Keratinocyte (primary cell): ENCODE data around the gene TROAP. TPM values are rescaled to one million over a fixed set of nuclear protein-coding genes. Genes with fewer than 3 reads are reported as not detected.

Experiments
- DNase-seq: peaks from one replicate; pipeline ENCODE4 v3.0.0-alpha.2; 2011; ENCODE audit warnings: low read depth, missing footprints, low spot score
- FAIRE-seq: peaks from 2 replicates; lab custom pipeline; 2011; peaks lifted over from hg19 to GRCh38; lab: Jason Lieb, UNC
- H2AFZ ChIP-seq: 2 replicates; pipeline ENCODE4 v1.6.0; 2012; ENCODE audit warnings: low read length, control low read depth, inconsistent platforms; ENCODE audit not compliant: control insufficient read depth
- H3K27ac ChIP-seq: 2 replicates; pipeline ENCODE4 v1.5.1; 2011; ENCODE audit warnings: low read length; ENCODE audit not compliant: control insufficient read depth, insufficient read depth
- H3K27me3 ChIP-seq: 3 replicates; pipeline ENCODE4 v1.6.0; 2011; ENCODE audit warnings: low read length; ENCODE audit not compliant: control insufficient read depth, insufficient read depth; ENCODE audit errors: extremely low read depth
- H3K36me3 ChIP-seq, 2 experiments: 2 replicates in 1 of 2; 3 replicates in 1 of 2; pipeline ENCODE4 v1.5.1; 2011; ENCODE audit warnings: low read length in 2 of 2, mild to moderate bottlenecking in 1 of 2; ENCODE audit not compliant: control insufficient read depth in 2 of 2, insufficient read depth in 2 of 2; ENCODE audit errors: extremely low read depth in 1 of 2
- H3K4me1 ChIP-seq: 3 replicates; pipeline ENCODE4 v1.5.1; 2011; ENCODE audit warnings: low read length; ENCODE audit not compliant: control insufficient read depth, insufficient read depth; ENCODE audit errors: extremely low read depth
- H3K4me2 ChIP-seq: 3 replicates; pipeline ENCODE4 v1.6.0; 2011; ENCODE audit warnings: low read depth, low read length; ENCODE audit not compliant: control insufficient read depth, insufficient read depth; ENCODE audit errors: extremely low read depth
- H3K4me3 ChIP-seq, 3 experiments: fragments of 200-600 bp in 1 of 3; sonication (generic) in 1 of 3; 2 replicates in 2 of 3; 3 replicates in 1 of 3; pipeline ENCODE4 v1.5.1; 2011 to 2016; ENCODE audit warnings: low read length in 3 of 3, mild to moderate bottlenecking in 3 of 3, control low read depth in 2 of 3, inconsistent platforms in 1 of 3, low read depth in 1 of 3, mixed read lengths in 1 of 3, mixed run types in 1 of 3, moderate library complexity in 1 of 3; ENCODE audit not compliant: control insufficient read depth in 2 of 3, insufficient read depth in 2 of 3; ENCODE audit errors: extremely low read depth in 1 of 3
- H3K79me2 ChIP-seq: 2 replicates; pipeline ENCODE4 v1.6.0; 2012; ENCODE audit warnings: low read length; ENCODE audit not compliant: control insufficient read depth, insufficient read depth
- H3K9ac ChIP-seq: 3 replicates; pipeline ENCODE4 v1.6.0; 2011; ENCODE audit warnings: low read length; ENCODE audit not compliant: control insufficient read depth, insufficient read depth; ENCODE audit errors: extremely low read depth
- H3K9me1 ChIP-seq: 3 replicates; pipeline ENCODE4 v1.6.0; 2011; ENCODE audit warnings: low read length; ENCODE audit not compliant: control insufficient read depth, insufficient read depth; ENCODE audit errors: extremely low read depth
- H3K9me3 ChIP-seq: 2 replicates; pipeline ENCODE4 v1.5.1; 2012; ENCODE audit warnings: low read depth, low read length; ENCODE audit not compliant: control insufficient read depth
- H4K20me1 ChIP-seq: 3 replicates; pipeline ENCODE4 v1.6.0; 2011; ENCODE audit warnings: low read length; ENCODE audit not compliant: control insufficient read depth, insufficient read depth; ENCODE audit errors: extremely low read depth
- CTCF ChIP-seq, 3 experiments: IDR thresholded peaks in 1 of 3; conservative IDR thresholded peaks in 1 of 3; optimal IDR thresholded peaks in 1 of 3; 2 replicates in 2 of 3; 3 replicates in 1 of 3; pipeline versions ENCODE3 to v1.5.1; 2011; ENCODE audit warnings: low read length in 3 of 3, mild to moderate bottlenecking in 3 of 3, moderate library complexity in 2 of 3, control low read depth in 1 of 3, inconsistent platforms in 1 of 3; ENCODE audit not compliant: insufficient read depth in 2 of 3; ENCODE audit errors: extremely low read depth in 1 of 3
- EZH2 ChIP-seq: IDR thresholded peaks from one replicate; pipeline ENCODE4 v1.6.1; 2012; ENCODE audit warnings: inconsistent platforms, mild to moderate bottlenecking, low read length, moderate library complexity
- dilution Hi-C: fragments of 300-500 bp; cut with MboI; formaldehyde crosslinking; loops from one replicate; pipeline ENCODE4 v1.7.0; 2020; ENCODE audit warnings: low sequenced_read_pairs; ENCODE audit not compliant: extremely low pct_ligation_motif_present
- polyA plus RNA-seq, 5 experiments: library from polyadenylated mRNA; depleted of rRNA in 3 of 5; stranded (reverse) in 3 of 5; stranded (forward) in 1 of 5; unstranded in 1 of 5; fragments of >200 nt; gene quantifications; 1 replicate in 1 of 5; 2 replicates in 3 of 5; 3 replicates in 1 of 5; pipeline versions ENCODE4 v1.2.1 to v1.2.3, GENCODE V29; 2011 to 2012; ENCODE audit warnings: missing spikeins in 2 of 5, low read depth in 1 of 5, low replicate concordance in 1 of 5

TROAP gene
- polyA plus RNA-seq, 1 donor (not counting 4 experiments of a cell fraction or from before 2014, with no cell fraction given): 14.1 TPM

DNA sequence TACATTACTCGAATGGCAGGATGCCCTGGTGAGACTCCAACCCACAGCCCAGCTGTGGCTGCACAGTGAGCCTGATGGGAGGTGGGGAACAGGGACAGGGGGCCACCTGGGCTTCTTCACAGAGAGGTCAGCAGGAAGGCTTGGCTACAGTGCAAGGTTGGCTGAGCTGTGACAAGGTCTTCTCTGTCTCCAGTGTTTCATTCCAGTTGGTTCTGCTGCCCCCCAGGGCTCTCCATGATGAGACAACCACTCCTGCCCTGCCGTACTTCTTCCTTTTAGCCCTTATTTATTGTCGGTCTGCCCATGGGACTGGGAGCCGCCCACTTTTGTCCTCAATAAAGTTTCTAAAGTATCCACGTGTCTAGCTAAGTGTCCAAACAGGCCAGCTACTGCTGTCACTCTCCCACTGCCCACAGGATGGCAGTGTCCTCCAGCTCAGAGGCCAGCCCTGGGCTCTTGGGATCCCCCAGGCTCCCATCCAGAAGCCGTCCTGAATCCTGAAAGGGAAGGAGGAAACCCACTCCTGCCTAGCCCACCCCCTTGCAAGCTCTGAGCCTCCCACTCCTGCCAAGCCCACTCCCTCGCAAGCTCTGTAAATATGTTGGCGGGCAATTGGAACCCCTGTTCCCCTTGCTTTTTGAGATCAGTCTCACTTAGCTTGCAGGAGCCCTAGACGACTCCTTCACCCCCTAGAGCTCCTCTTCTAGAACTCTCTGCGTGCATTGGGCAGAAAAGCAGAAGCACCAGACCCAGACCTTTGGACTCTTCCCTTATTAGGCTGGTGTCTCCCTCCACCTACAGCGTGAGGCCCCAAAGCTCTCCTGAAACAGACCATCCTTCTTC lies 8.5 kb downstream of the TROAP start:
- Histone ChIP-seq H3K27ac (no peak overlapping the region), H3K4me3 (no peak overlapping the region), H3K9ac (no peak overlapping the region), H3K9me1 (no peaks in the 10 kb centered on the region), H2AFZ (no peak overlapping the region), H3K9me3 (no peaks in the 10 kb centered on the region), H3K4me2 (no peak overlapping the region), H3K4me1 (peaks cover 6% of the 10 kb centered on the region), H3K79me2 (no peaks in the 10 kb centered on the region), H3K27me3 (peaks cover 4% of the 10 kb centered on the region), H4K20me1 (no peaks in the 10 kb centered on the region), H3K36me3 (peaks cover 2 to 16% of the 10 kb centered on the region in 2 experiments)
- FAIRE-seq: peak; percentile 59
- TF ChIP-seq CTCF (optimal IDR thresholded peaks at IDR 0.05 in 1 of 3, IDR thresholded peaks at IDR 0.05 in 1 of 3, conservative IDR thresholded peaks at IDR 0.05 in 1 of 3; ENCODE audit: extremely low read depth in 1 of 3, insufficient read depth in 2 of 3, low read length in 3 of 3) (peak; percentile 82 to 85 (median 84)), EZH2 (no peak)
- dilution Hi-C loops: no loop called here
- no peak for DNase-seq

DNA sequence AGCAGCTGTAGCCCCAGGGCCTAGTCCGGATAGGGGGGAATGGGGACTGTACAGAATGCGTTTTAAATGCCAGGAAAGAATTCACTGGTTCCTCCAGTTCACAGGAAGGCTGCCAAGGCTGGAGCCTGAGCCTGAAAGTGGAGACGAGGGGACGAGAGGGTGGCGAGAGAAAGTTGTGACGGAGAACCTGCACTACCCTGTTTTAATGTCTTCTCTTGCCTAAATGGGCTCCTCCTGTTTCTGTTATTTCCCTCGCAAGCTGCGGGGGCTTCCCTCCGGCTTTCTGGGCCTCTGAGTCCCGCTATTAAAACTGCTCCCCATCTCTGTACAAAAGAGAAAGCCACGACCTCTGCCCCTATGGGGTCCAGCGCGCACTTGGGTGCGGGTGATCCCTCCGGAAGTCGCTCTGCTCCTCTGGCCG lies 9.4 kb downstream of the TROAP start:
- peaks cover 2 to 13% of the 10 kb centered on the region in 2 experiments for H3K36me3 ChIP-seq
- DNase-seq (no peak), FAIRE-seq (no peak)
- no peak overlapping the region for H3K9ac ChIP-seq
- TF ChIP-seq CTCF (optimal IDR thresholded peaks at IDR 0.05 in 1 of 3, IDR thresholded peaks at IDR 0.05 in 1 of 3, conservative IDR thresholded peaks at IDR 0.05 in 1 of 3; ENCODE audit: extremely low read depth in 1 of 3, insufficient read depth in 2 of 3, low read length in 3 of 3): no peak
- TF ChIP-seq EZH2: no peak
- dilution Hi-C loops: no loop called here
- peaks cover 8% of the 10 kb centered on the region for H3K27me3 ChIP-seq
- H3K79me2 ChIP-seq: no peaks in the 10 kb centered on the region
- peak overlapping the region; percentile 48 for H3K4me2 ChIP-seq
- no peaks in the 10 kb centered on the region for H3K9me1 ChIP-seq
- no peaks in the 10 kb centered on the region for H3K9me3 ChIP-seq
- no peak overlapping the region for H3K4me3 ChIP-seq
- H4K20me1 ChIP-seq: no peaks in the 10 kb centered on the region
- peaks cover 11% of the 10 kb centered on the region for H3K4me1 ChIP-seq
- H3K27ac ChIP-seq: no peak overlapping the region
- H2AFZ ChIP-seq: peak overlapping the region; percentile 8
